Central memory CD8-positive, alpha-beta T cell (primary cell): Measurements from ENCODE around the gene ST3GAL3.
"Not testable (repeated sequence)": the region's sequence is repeated elsewhere in the genome, so short reads cannot be mapped to it uniquely, and the experiment has no call there.

Experiments used
- ATAC-seq: fragments of 150-1000 bp; cut with Tn5 transposase; replicated peaks from 2 replicates; pipeline ENCODE4 v1.10.0; 2022; ENCODE audit warnings: mild to moderate bottlenecking, moderate FRiP score, moderate number of reproducible peaks; ENCODE audit not compliant: poor library complexity, severe bottlenecking; ENCODE audit errors: extremely low read depth
- DNase-seq, 2 donors: peaks; one replicate each; pipeline ENCODE4 v3.0.0; 2021; ENCODE audit warnings: low spot score in 2 of 2
- H3K27ac Mint-ChIP-seq: one replicate; pipeline ENCODE4 v1.8.0; 2022; ENCODE audit warnings: low read depth, mild to moderate bottlenecking, moderate library complexity, mixed read lengths
- H3K27me3 Mint-ChIP-seq: one replicate; pipeline ENCODE4 v1.8.0; 2022; ENCODE audit warnings: mixed read lengths
- H3K36me3 Mint-ChIP-seq: one replicate; pipeline ENCODE4 v1.8.0; 2022; ENCODE audit warnings: mild to moderate bottlenecking, moderate library complexity, mixed read lengths; ENCODE audit not compliant: insufficient read depth
- H3K4me1 Mint-ChIP-seq: one replicate; pipeline ENCODE4 v1.8.0; 2022; ENCODE audit warnings: mixed read lengths
- H3K4me3 Mint-ChIP-seq: one replicate; pipeline ENCODE4 v1.8.0; 2022; ENCODE audit warnings: mild to moderate bottlenecking, moderate library complexity, mixed read lengths
- H3K9me3 Mint-ChIP-seq: one replicate; pipeline ENCODE4 v1.8.0; 2022; ENCODE audit warnings: mixed read lengths

ST3GAL3 gene

DNA sequence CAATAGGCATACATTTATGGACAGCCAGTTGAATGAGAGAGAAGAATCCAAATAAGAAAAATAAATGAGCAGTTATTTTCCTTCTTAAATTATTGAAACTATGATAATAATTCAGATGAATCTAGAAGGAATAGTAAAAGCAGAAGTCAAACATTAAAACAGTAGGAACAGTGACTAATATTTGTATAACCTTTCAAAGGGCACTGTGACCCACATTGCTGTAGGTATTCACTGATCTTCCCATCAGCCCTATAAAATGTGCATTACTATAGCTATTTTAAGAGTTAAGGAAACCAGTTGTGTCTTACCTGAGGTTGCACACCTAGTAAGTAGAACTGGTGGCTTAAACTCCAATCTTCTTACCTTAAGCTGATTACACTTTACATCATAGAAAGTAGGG, 123.5 kb downstream of the ST3GAL3 start:
- Mint-ChIP-seq H3K36me3 (peaks cover 4% of the 10 kb centered on the region), H3K4me1 (peaks cover 24% of the 10 kb centered on the region), H3K9me3 (no peaks in the 10 kb centered on the region), H3K4me3 (no peak overlapping the region), H3K27me3 (no peaks in the 10 kb centered on the region), H3K27ac (no peak overlapping the region)
- DNase-seq, result no peak
- no peak for ATAC-seq

DNA sequence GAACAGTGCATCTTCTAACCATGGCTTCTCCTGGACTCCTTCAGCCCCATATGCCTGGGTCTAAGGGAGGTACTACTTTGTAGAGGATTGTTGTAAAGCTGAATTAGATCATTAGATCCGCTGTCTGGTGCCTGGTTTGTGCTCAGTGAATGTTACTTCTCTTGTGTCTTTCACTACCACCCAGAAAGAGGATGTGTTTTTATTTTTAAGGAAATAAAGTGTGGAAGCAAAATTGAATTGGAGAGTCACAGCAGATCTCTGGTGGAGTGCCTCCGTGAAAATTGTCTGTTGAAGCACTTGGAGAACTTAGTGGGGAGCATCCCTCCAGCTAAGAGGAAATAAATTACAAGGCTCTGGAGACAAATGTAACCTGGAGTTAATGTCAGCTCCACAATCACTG, 124.5 kb downstream of the ST3GAL3 start:
- ATAC-seq (no peak), DNase-seq (no peak)
- peaks cover 32% of the 10 kb centered on the region for H3K4me1 Mint-ChIP-seq
- H3K36me3 Mint-ChIP-seq, result peaks cover 4% of the 10 kb centered on the region
- H3K4me3 Mint-ChIP-seq, result peak overlapping the region; percentile 28
- H3K9me3 Mint-ChIP-seq, result no peaks in the 10 kb centered on the region
- H3K27ac Mint-ChIP-seq, result no peak overlapping the region
- H3K27me3 Mint-ChIP-seq, result no peaks in the 10 kb centered on the region

DNA sequence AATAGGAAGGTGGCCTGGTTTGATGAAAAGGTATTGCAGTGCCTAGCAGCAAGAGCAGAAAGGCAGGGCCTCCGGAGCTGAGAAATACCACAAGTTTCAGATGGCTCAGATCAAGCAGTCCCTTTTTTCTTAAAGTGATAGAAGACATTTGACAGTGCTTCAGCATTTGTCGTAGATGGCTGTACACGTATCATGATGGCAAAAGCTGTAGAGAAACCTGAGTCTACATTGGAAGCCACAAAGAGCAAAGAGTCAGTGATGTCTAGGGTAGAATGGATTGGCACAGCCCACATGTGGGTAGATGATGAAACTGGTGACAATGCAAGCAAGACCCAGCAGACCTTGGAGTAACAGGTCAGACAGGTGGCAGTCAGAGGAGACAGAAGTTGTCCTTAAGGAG, 124.9 kb downstream of the ST3GAL3 start:
- Mint-ChIP-seq H3K9me3 (no peaks in the 10 kb centered on the region), H3K4me3 (peak overlapping the region; percentile 28), H3K27ac (no peak overlapping the region), H3K4me1 (peaks cover 35% of the 10 kb centered on the region), H3K36me3 (peaks cover 7% of the 10 kb centered on the region), H3K27me3 (no peaks in the 10 kb centered on the region)
- ATAC-seq (no peak), DNase-seq (no peak)

GRCh38 chr1:43832998-43833397, 125.7 kb downstream of the ST3GAL3 start:
- no peaks in the 10 kb centered on the region for H3K27me3 Mint-ChIP-seq
- no peak overlapping the region for H3K4me3 Mint-ChIP-seq
- no peaks in the 10 kb centered on the region for H3K9me3 Mint-ChIP-seq
- no peak for DNase-seq
- ATAC-seq, result no peak
- H3K4me1 Mint-ChIP-seq, result peaks cover 35% of the 10 kb centered on the region
- H3K27ac Mint-ChIP-seq, result no peak overlapping the region
- H3K36me3 Mint-ChIP-seq, result peaks cover 7% of the 10 kb centered on the region

DNA sequence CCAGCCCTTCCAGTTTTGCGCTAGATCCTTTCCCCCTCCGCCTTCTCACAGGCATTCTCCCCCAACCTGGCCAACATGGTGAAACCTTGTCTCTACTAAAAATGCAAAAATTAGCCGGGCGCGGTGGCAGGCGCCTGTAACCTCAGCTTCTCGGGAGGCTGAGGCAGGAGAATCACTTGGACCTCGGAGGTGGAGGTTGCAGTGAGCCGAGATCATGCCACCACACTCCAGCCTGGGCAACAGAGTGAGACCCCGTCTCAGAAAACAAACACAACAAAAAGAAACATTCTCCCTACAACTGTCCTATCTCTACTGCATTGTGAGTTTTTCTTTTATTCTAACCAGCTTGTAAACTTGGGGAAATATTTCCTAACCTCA, 126.6 kb downstream of the ST3GAL3 start:
- not testable (repeated sequence) for H3K27me3 Mint-ChIP-seq, H3K27ac Mint-ChIP-seq, H3K4me3 Mint-ChIP-seq, H3K9me3 Mint-ChIP-seq, DNase-seq, ATAC-seq
- H3K36me3 Mint-ChIP-seq, result peaks cover 11% of the 10 kb centered on the region
- H3K4me1 Mint-ChIP-seq, result peaks cover 37% of the 10 kb centered on the region

DNA sequence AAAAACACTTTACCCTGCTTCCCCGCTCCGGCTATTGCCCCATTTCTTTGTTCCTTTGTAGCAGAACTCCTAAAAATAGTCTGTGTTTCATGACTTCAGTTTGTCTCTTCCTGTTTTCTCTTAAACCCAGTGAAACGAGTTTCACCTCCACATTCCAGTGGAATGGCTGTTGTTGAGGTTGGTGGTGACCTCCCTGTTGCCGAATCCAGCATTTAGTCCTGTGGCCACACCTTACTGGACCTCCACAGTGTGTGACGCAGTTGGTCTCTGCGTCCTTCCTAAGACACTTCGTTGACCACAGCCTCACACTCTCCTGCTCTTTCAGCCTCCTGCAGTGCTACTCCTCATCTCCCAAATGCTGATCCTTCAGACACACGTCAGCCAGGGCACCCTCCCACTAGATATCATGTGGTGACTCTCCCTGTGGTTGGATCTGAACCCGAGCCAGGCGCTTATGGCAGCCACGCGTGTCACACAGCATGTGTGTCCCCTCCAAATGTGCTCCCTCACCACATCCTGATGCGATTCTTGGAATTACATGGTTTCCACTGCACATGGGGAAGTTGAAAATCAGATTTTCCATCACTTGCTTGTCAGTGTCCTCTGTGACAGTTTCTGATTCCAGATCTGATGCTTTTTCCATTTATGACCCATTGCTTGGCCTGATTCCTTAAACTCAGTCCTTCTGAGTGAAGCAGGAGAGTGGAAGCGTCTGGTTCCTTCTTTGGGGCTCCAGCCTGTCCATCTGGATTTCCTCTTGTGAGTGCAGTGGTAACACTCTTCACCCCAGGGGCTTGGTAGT, 127.1 kb downstream of the ST3GAL3 start:
- ATAC-seq, result no peak
- no peak overlapping the region for H3K4me3 Mint-ChIP-seq
- no peak for DNase-seq
- H3K4me1 Mint-ChIP-seq, result peaks cover 43% of the 10 kb centered on the region
- no peak overlapping the region for H3K27ac Mint-ChIP-seq
- no peaks in the 10 kb centered on the region for H3K9me3 Mint-ChIP-seq
- H3K36me3 Mint-ChIP-seq, result peaks cover 11% of the 10 kb centered on the region
- no peaks in the 10 kb centered on the region for H3K27me3 Mint-ChIP-seq

DNA sequence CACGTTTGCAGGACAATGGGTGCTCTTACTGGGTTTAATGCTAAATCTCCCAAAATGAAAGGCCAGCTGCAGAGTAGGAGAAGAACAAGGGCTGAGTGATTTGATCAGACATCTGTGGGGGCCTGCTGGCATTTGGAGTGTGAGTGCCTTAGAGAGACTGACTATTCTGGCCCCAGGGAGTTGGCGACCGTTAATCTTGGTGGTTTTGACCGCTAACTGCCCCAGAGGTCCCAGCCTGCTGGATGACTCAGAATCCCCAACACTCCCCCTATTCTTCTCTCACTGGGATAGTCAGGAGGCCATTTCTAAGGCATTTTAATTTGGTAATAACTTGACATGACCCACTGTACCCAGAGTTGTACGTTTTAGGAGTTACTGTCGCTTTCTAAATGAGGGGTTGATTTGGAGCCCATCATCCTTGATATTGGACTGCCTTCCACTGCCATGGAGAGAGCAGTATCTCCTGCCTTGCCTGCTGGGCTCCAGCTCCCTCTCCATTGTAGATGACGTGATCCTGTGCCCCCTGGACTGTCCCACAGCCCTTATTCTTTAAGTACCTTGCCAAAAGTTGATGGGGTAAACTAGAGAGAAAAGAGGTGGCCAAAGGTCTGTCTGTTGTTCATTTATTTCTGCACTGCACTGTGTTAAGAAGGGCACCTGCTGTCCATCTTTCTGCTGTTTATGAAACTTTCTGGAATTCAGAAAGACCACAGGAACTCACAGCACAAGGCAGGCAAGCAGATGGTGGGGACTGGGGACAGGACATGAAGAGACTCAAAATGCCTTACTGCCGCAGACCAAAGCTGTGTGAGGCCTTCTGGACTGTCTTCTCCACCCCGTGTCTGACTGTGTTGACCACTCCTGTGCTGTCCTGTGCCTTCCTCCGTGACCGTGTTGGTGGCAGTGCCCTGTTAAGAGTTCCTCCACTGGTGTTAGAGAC, 128.0 kb downstream of the ST3GAL3 start:
- DNase-seq, result no peak
- Mint-ChIP-seq H3K4me1 (peaks cover 50% of the 10 kb centered on the region), H3K36me3 (peaks cover 13% of the 10 kb centered on the region), H3K27me3 (no peaks in the 10 kb centered on the region), H3K27ac (peak overlapping the region; percentile 74), H3K4me3 (no peak overlapping the region), H3K9me3 (no peaks in the 10 kb centered on the region)
- ATAC-seq, result no peak

- no peak overlapping the region for H3K4me3 Mint-ChIP-seq
- H3K9me3 Mint-ChIP-seq, result no peaks in the 10 kb centered on the region
- DNase-seq (peak; percentile 50 to 53), ATAC-seq (peak; percentile 71)
- peak overlapping the region; percentile 74 for H3K27ac Mint-ChIP-seq
- no peaks in the 10 kb centered on the region for H3K27me3 Mint-ChIP-seq
- H3K36me3 Mint-ChIP-seq, result peaks cover 12% of the 10 kb centered on the region
- H3K4me1 Mint-ChIP-seq, result peaks cover 57% of the 10 kb centered on the region
Measured at GRCh38 chr1:43836267-43836951, 129.1 kb downstream of the ST3GAL3 start.

DNA sequence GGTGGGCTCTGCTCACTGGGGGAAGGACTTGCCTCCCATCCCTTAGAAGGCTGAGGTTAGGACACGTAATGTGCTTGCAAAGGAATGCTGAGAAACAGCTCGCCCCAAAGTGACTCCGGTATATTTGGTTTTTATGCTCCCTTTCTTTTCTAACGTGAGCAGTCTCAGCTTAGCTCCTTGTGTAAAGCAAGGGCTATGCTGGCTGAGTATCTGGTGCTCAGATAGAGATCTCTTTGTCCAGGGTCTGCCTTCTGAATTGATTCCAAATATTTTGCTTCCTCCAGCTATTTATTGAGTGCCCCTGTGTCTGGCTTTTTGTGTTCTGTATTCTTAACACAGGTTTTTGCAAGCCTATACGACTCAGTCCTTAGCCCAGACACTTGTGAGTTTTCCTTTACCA, 131.7 kb downstream of the ST3GAL3 start:
- DNase-seq (no peak), ATAC-seq (no peak)
- Mint-ChIP-seq H3K4me3 (no peak overlapping the region), H3K27me3 (no peaks in the 10 kb centered on the region), H3K4me1 (peaks cover 46% of the 10 kb centered on the region), H3K36me3 (peaks cover 18% of the 10 kb centered on the region), H3K27ac (no peak overlapping the region), H3K9me3 (no peaks in the 10 kb centered on the region)

DNA sequence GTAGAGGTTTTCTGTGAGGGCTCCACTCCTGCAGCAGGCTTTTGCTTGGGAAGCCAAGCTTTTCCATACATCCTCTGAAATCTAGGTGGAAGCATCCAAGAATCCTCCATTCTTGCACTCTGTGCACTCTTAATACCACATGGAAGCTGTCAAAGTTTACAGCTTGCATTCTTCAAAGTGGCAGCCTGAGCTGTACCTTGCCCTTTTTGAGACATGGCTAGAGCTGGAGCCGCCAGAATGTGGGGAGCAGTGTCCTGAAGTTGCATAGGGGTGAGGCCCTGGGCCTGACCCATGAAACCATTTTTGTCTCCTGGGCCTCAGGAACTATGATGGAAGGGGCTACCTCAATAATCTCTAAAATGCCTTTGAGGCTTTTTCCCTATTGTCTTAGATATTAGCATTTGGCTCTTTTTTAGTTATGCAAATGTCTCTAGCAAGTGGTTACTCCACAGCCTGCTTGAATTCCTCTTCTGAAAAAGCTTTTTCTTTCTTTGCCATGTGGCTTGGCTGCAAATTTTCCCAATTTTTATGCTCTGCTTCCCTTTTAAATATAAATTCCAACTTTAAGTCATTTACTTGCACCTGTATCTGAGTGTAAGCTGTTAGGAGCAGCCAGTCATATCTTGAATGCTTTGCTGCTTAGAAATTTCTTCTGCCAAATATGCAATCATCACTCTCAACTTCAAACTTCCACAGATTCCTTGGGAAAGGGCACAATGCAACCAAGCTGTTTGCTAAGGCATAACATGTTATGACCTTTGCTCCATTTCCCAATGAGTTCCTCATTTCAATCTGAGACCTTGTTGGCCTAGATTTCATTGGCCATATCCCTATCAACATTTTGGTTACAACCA, 134.2 kb downstream of the ST3GAL3 start:
- no peak overlapping the region for H3K27ac Mint-ChIP-seq
- ATAC-seq (no peak), DNase-seq (no peak)
- H3K27me3 Mint-ChIP-seq, result no peaks in the 10 kb centered on the region
- H3K36me3 Mint-ChIP-seq, result peaks cover 17% of the 10 kb centered on the region
- H3K4me1 Mint-ChIP-seq, result peaks cover 29% of the 10 kb centered on the region
- H3K4me3 Mint-ChIP-seq, result no peak overlapping the region
- no peaks in the 10 kb centered on the region for H3K9me3 Mint-ChIP-seq

DNA sequence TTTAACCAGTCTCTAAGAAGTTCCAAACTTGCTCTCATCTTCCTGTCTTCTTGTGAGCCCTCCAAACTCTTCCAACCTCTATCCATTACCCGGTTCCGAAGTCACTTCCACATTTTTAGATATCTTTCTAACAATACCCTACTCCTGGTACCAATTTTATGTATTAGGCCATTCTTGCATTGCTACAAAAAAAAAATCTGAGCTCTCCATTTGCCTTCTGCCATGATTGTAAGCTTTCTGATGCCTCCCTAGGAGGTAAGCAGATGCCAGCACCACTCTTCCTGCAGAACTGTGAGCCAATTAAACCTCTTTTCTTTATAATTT, 134.8 kb downstream of the ST3GAL3 start:
- Mint-ChIP-seq H3K36me3 (peaks cover 14% of the 10 kb centered on the region), H3K9me3 (no peaks in the 10 kb centered on the region)
- ATAC-seq, result no peak

GRCh38 chr1:43843684-43844083, 136.3 kb downstream of the ST3GAL3 start:
- Mint-ChIP-seq H3K27me3 (no peaks in the 10 kb centered on the region), H3K9me3 (no peaks in the 10 kb centered on the region), H3K4me3 (no peak overlapping the region), H3K27ac (no peak overlapping the region), H3K36me3 (peaks cover 12% of the 10 kb centered on the region), H3K4me1 (peaks cover 23% of the 10 kb centered on the region)
- DNase-seq, result no peak
- no peak for ATAC-seq

More for the DNA sequence above, 134.8 kb downstream of the ST3GAL3 start:
- Mint-ChIP-seq H3K4me1 (peaks cover 24% of the 10 kb centered on the region), H3K27ac (no peak overlapping the region), H3K27me3 (no peaks in the 10 kb centered on the region), H3K4me3 (no peak overlapping the region)
- no peak for DNase-seq
